ENCODE results near the gene RAB1B.

GRCh38 chr11:66281001-66281400 is 12.6 kb downstream of the RAB1B start:
- TF ChIP-seq POLR2AphosphoS5 (IDR thresholded peaks at IDR 0.05; ENCODE audit: low read depth, low read length) (no peak), REST (IDR thresholded peaks at IDR 0.05; ENCODE audit: insufficient read depth in 1 of 2, low read depth in 2 of 2, low read length in 2 of 2) (no peak), SIN3A (IDR thresholded peaks at IDR 0.05; ENCODE audit: borderline replicate concordance, insufficient read depth, low read length) (no peak), TAF1 (IDR thresholded peaks at IDR 0.05; ENCODE audit: borderline replicate concordance, insufficient read depth, low read length) (no peak)
